ENCODE measurements around the gene TOMM40. TPM values are rescaled to one million over a fixed set of nuclear protein-coding genes. Genes with fewer than 3 reads are reported as not detected.
"Not testable (repeated sequence)": the region's sequence is repeated elsewhere in the genome, so short reads cannot be mapped to it uniquely, and the experiment has no call there.

The TOMM40 gene
- total and polyA plus RNA-seq, 2 of the 13 experiments (the other 11 are each of a cell fraction or from before 2014, with no cell fraction given) = 72.0 to 110 TPM

- peak; percentile 43; the same call in 1 of the 2 replicates for TF ChIP-seq ZNF142 (CRISPR knock-in tag; IDR thresholded peaks at IDR 0.05)
- peak; percentile 41; the same call in 1 of the 2 replicates for TF ChIP-seq ZC3H4 (CRISPR knock-in tag; IDR thresholded peaks at IDR 0.05; ENCODE audit: borderline replicate concordance)
- peak; percentile 39; the same call in 1 of the 2 replicates for TF ChIP-seq ZGPAT (CRISPR knock-in tag; IDR thresholded peaks at IDR 0.05)
- TF ChIP-seq ZNF446 (CRISPR knock-in tag; IDR thresholded peaks at IDR 0.05) = 0 out of 2 replicates have a peak, but pooled peaks have one; percentile 63
- peak; percentile 76; the same call in 1 of the 2 replicates for TF ChIP-seq ZNF790 (CRISPR knock-in tag; IDR thresholded peaks at IDR 0.05; ENCODE audit: borderline replicate concordance)
- peak; percentile 53 for TF ChIP-seq AGO2 (optimal IDR thresholded peaks at IDR 0.05; ENCODE audit: low read depth, low read length)
- peak; percentile 19; the same call in 1 of the 2 replicates for TF ChIP-seq ZNF460 (CRISPR knock-in tag; IDR thresholded peaks at IDR 0.05; ENCODE audit: borderline replicate concordance)
- TF ChIP-seq NONO, NR2F6 (IDR thresholded peaks at IDR 0.05): not testable (repeated sequence)
- peak; percentile 46; the same call in 1 of the 2 replicates for TF ChIP-seq NONO (CRISPR knock-in tag; conservative IDR thresholded peaks at IDR 0.05)
- 0 out of 2 replicates have a peak, but pooled peaks have one; percentile 31 for TF ChIP-seq TFDP2 (CRISPR knock-in tag; IDR thresholded peaks at IDR 0.05)
- peak; percentile 23; the same call in 1 of the 2 replicates for TF ChIP-seq NR2F6 (CRISPR knock-in tag; IDR thresholded peaks at IDR 0.05)
- 0 out of 2 replicates have a peak, but pooled peaks have one; percentile 39 for TF ChIP-seq BRD4 (CRISPR knock-in tag; IDR thresholded peaks at IDR 0.05)
- peak; percentile 42; the same call in 1 of the 2 replicates for TF ChIP-seq THAP11 (CRISPR knock-in tag; IDR thresholded peaks at IDR 0.05)
- peak; percentile 25 for TF ChIP-seq IKZF4 (CRISPR knock-in tag; IDR thresholded peaks at IDR 0.05; ENCODE audit: borderline replicate concordance, low read depth, not compliant biosample characterization)
- TF ChIP-seq HNRNPL (IDR thresholded peaks at IDR 0.05; ENCODE audit: low read depth, low read length) = peak; percentile 78
- TF ChIP-seq ZFP82 (CRISPR knock-in tag; IDR thresholded peaks at IDR 0.05; ENCODE audit: borderline replicate concordance) = 0 out of 2 replicates have a peak, but pooled peaks have one; percentile 47
These were observed 23.6 kb downstream of the TOMM40 start, which contains the start of gene APOC1 (continued) for GRCh38 chr19:44914433-44915206.

All from HepG2 (cell line).